Measurements from ENCODE around the gene GGCT.

GGCT gene

GRCh38 chr7:30502470-30503251 lies 2.0 kb downstream of the GGCT start:
- H3K4me3 ChIP-seq (ENCODE audit: low read length, poor library complexity, severe bottlenecking) = peak overlapping the region; percentile 96
- H3K9ac ChIP-seq (ENCODE audit: low read depth, low read length, poor library complexity, severe bottlenecking) = peak overlapping the region; percentile 94
- peaks cover 60% of the 10 kb centered on the region for H3K79me2 ChIP-seq (ENCODE audit: insufficient read depth, low read length)
- H3K36me3 ChIP-seq (ENCODE audit: insufficient read depth, low read length) = no peaks in the 10 kb centered on the region
- no peaks in the 10 kb centered on the region for H3F3A ChIP-seq (ENCODE audit: low read depth)
- peaks cover 40% of the 10 kb centered on the region for H3K4me1 ChIP-seq (ENCODE audit: insufficient read depth, low read length, poor library complexity, severe bottlenecking)
- peak overlapping the region; percentile 94 for H3K4me2 ChIP-seq (ENCODE audit: low read depth, low read length, poor library complexity, severe bottlenecking)
- no peak for TF ChIP-seq EZH2phosphoT487 (IDR thresholded peaks at IDR 0.05; ENCODE audit: borderline replicate concordance)
- no peak for TF ChIP-seq CTCF (conservative IDR thresholded peaks at IDR 0.05; ENCODE audit: low read length)
- no peaks in the 10 kb centered on the region for H3K9me2 ChIP-seq (replicated peaks; ENCODE audit: low read depth, low read length)
- no peaks in the 10 kb centered on the region for H3K27me3 ChIP-seq (ENCODE audit: insufficient read depth, low read length, poor library complexity, severe bottlenecking)
- H4K20me1 ChIP-seq (ENCODE audit: insufficient read depth, low read length, poor library complexity, severe bottlenecking) = peaks cover 37% of the 10 kb centered on the region
- H2AFZ ChIP-seq (ENCODE audit: low read length) = no peak overlapping the region
- H3K9me3 ChIP-seq (ENCODE audit: insufficient read depth, low read depth, low read length) = no peaks in the 10 kb centered on the region

- Histone ChIP-seq H3K79me2 (ENCODE audit: insufficient read depth, low read length) (peaks cover 60% of the 10 kb centered on the region), H3K9me2 (replicated peaks; ENCODE audit: low read depth, low read length) (no peaks in the 10 kb centered on the region), H3K9me3 (ENCODE audit: insufficient read depth, low read depth, low read length) (no peaks in the 10 kb centered on the region), H3K4me2 (ENCODE audit: low read depth, low read length, poor library complexity, severe bottlenecking) (peak overlapping the region; percentile 94), H3F3A (ENCODE audit: low read depth) (no peaks in the 10 kb centered on the region), H2AFZ (ENCODE audit: low read length) (no peak overlapping the region), H3K4me1 (ENCODE audit: insufficient read depth, low read length, poor library complexity, severe bottlenecking) (peaks cover 40% of the 10 kb centered on the region), H3K27me3 (ENCODE audit: insufficient read depth, low read length, poor library complexity, severe bottlenecking) (no peaks in the 10 kb centered on the region), H4K20me1 (ENCODE audit: insufficient read depth, low read length, poor library complexity, severe bottlenecking) (peaks cover 37% of the 10 kb centered on the region), H3K36me3 (ENCODE audit: insufficient read depth, low read length) (peaks cover 6% of the 10 kb centered on the region; the same call in 1 of the 2 replicates), H3K9ac (ENCODE audit: low read depth, low read length, poor library complexity, severe bottlenecking) (peak overlapping the region; percentile 26), H3K4me3 (ENCODE audit: low read length, poor library complexity, severe bottlenecking) (peak overlapping the region; percentile 96)
- no peak for TF ChIP-seq EZH2phosphoT487 (IDR thresholded peaks at IDR 0.05; ENCODE audit: borderline replicate concordance)
- no peak for TF ChIP-seq CTCF (conservative IDR thresholded peaks at IDR 0.05; ENCODE audit: low read length)
These were observed 3.4 kb downstream of the GGCT start for GRCh38 chr7:30501264-30501663.

GRCh38 chr7:30493228-30493627 lies 11.4 kb downstream of the GGCT start:
- peaks cover 7% of the 10 kb centered on the region; the same call in 1 of the 2 replicates for H3K36me3 ChIP-seq (ENCODE audit: insufficient read depth, low read length)
- no peak overlapping the region for H3K9ac ChIP-seq (ENCODE audit: low read depth, low read length, poor library complexity, severe bottlenecking)
- H3K4me2 ChIP-seq (ENCODE audit: low read depth, low read length, poor library complexity, severe bottlenecking) = no peak overlapping the region
- no peaks in the 10 kb centered on the region for H3K4me1 ChIP-seq (ENCODE audit: insufficient read depth, low read length, poor library complexity, severe bottlenecking)
- H3K9me3 ChIP-seq (ENCODE audit: insufficient read depth, low read depth, low read length) = peaks cover 7% of the 10 kb centered on the region
- no peak overlapping the region for H2AFZ ChIP-seq (ENCODE audit: low read length)
- H3K27me3 ChIP-seq (ENCODE audit: insufficient read depth, low read length, poor library complexity, severe bottlenecking) = no peaks in the 10 kb centered on the region
- no peaks in the 10 kb centered on the region; the same call in 1 of the 2 replicates for H3K79me2 ChIP-seq (ENCODE audit: insufficient read depth, low read length)
- no peak overlapping the region for H3K4me3 ChIP-seq (ENCODE audit: low read length, poor library complexity, severe bottlenecking)
- no peak for TF ChIP-seq EZH2phosphoT487 (IDR thresholded peaks at IDR 0.05; ENCODE audit: borderline replicate concordance)
- TF ChIP-seq CTCF (conservative IDR thresholded peaks at IDR 0.05; ENCODE audit: low read length) = no peak
- no peaks in the 10 kb centered on the region for H3K9me2 ChIP-seq (replicated peaks; ENCODE audit: low read depth, low read length)
- no peaks in the 10 kb centered on the region for H4K20me1 ChIP-seq (ENCODE audit: insufficient read depth, low read length, poor library complexity, severe bottlenecking)
- no peaks in the 10 kb centered on the region for H3F3A ChIP-seq (ENCODE audit: low read depth)

Measured in Loucy (cell line).